Mononuclear cell (primary cell): ENCODE measurements around the gene PTPN2. TPM values are rescaled to one million over a fixed set of nuclear protein-coding genes. Genes with fewer than 3 reads are reported as not detected.
"Not testable (repeated sequence)": the region's sequence is repeated elsewhere in the genome, so short reads cannot be mapped to it uniquely, and the experiment has no call there.

Experiments used
- H3K27me3 ChIP-seq: 2 replicates; pipeline ENCODE4 v1.6.0; 2011; ENCODE audit warnings: low read length, control low read depth; ENCODE audit not compliant: insufficient read depth
- H3K4me1 ChIP-seq: 2 replicates; pipeline ENCODE4 v1.5.1; 2011; ENCODE audit warnings: mild to moderate bottlenecking, low read length, control low read depth; ENCODE audit not compliant: insufficient read depth
- H3K4me3 ChIP-seq: 2 replicates; pipeline ENCODE4 v1.5.1; 2011; ENCODE audit warnings: mild to moderate bottlenecking, low read length, moderate library complexity
- H3K9me3 ChIP-seq: 2 replicates; pipeline ENCODE4 v1.5.1; 2011; ENCODE audit warnings: low read depth, mild to moderate bottlenecking, control low read depth, low read length
- total RNA-seq: library from RNA; depleted of rRNA; stranded (reverse); fragments of >200 nt; gene quantifications from one replicate; pipeline ENCODE4 v1.2.3, GENCODE V29; 2012

The PTPN2 gene
- total RNA-seq, 1 donor: 63.1 TPM

GRCh38 chr18:12791610-12792009, 92.4 kb downstream of the PTPN2 start:
- Histone ChIP-seq H3K9me3 (no peaks in the 10 kb centered on the region), H3K27me3 (no peaks in the 10 kb centered on the region), H3K4me3 (no peak overlapping the region), H3K4me1 (no peaks in the 10 kb centered on the region)

- Histone ChIP-seq H3K4me1 (no peaks in the 10 kb centered on the region), H3K27me3 (no peaks in the 10 kb centered on the region), H3K4me3 (no peak overlapping the region), H3K9me3 (no peaks in the 10 kb centered on the region)
Measured at GRCh38 chr18:12786669-12787068, 97.4 kb downstream of the PTPN2 start.

- no peaks in the 10 kb centered on the region for H3K27me3 ChIP-seq
- H3K4me3 ChIP-seq: no peak overlapping the region
- no peaks in the 10 kb centered on the region for H3K4me1 ChIP-seq
- H3K9me3 ChIP-seq: no peaks in the 10 kb centered on the region
Measured at GRCh38 chr18:12783524-12783923, 100.5 kb downstream of the PTPN2 start.

GRCh38 chr18:12782521-12782920, 101.5 kb downstream of the PTPN2 start:
- no peaks in the 10 kb centered on the region for H3K4me1 ChIP-seq
- H3K4me3 ChIP-seq: no peak overlapping the region
- H3K27me3 ChIP-seq: no peaks in the 10 kb centered on the region
- no peaks in the 10 kb centered on the region for H3K9me3 ChIP-seq

- no peaks in the 10 kb centered on the region for H3K9me3 ChIP-seq
- H3K4me3 ChIP-seq: no peak overlapping the region
- H3K4me1 ChIP-seq: no peaks in the 10 kb centered on the region
- no peaks in the 10 kb centered on the region for H3K27me3 ChIP-seq
Measured at GRCh38 chr18:12779456-12779855, 104.6 kb downstream of the PTPN2 start.

- no peaks in the 10 kb centered on the region for H3K9me3 ChIP-seq
- H3K27me3 ChIP-seq: no peaks in the 10 kb centered on the region
- H3K4me3 ChIP-seq: no peak overlapping the region
- no peaks in the 10 kb centered on the region for H3K4me1 ChIP-seq
Measured at GRCh38 chr18:12779043-12779442, 105.0 kb downstream of the PTPN2 start.

- Histone ChIP-seq H3K4me1 (no peaks in the 10 kb centered on the region), H3K27me3 (no peaks in the 10 kb centered on the region), H3K9me3 (no peaks in the 10 kb centered on the region), H3K4me3 (no peak overlapping the region)
Measured at GRCh38 chr18:12777500-12777944, 106.5 kb downstream of the PTPN2 start.

- Histone ChIP-seq H3K27me3 (no peaks in the 10 kb centered on the region), H3K4me1 (no peaks in the 10 kb centered on the region), H3K4me3 (no peak overlapping the region), H3K9me3 (no peaks in the 10 kb centered on the region)
Measured at GRCh38 chr18:12776821-12777471, 107.1 kb downstream of the PTPN2 start.

GRCh38 chr18:12776415-12776814, 107.6 kb downstream of the PTPN2 start:
- H3K4me1 ChIP-seq, H3K4me3 ChIP-seq, H3K9me3 ChIP-seq, H3K27me3 ChIP-seq: not testable (repeated sequence)

GRCh38 chr18:12774982-12775381, 109.1 kb downstream of the PTPN2 start:
- Histone ChIP-seq H3K9me3 (no peaks in the 10 kb centered on the region), H3K4me1 (no peaks in the 10 kb centered on the region), H3K4me3 (peak overlapping the region; percentile 31), H3K27me3 (no peaks in the 10 kb centered on the region)

- Histone ChIP-seq H3K27me3 (no peaks in the 10 kb centered on the region), H3K4me3 (no peak overlapping the region), H3K9me3 (no peaks in the 10 kb centered on the region)
Measured at GRCh38 chr18:12773369-12773768, 110.7 kb downstream of the PTPN2 start.

GRCh38 chr18:12772111-12772510, 111.9 kb downstream of the PTPN2 start:
- Histone ChIP-seq H3K9me3 (no peaks in the 10 kb centered on the region), H3K4me1 (no peaks in the 10 kb centered on the region), H3K4me3 (no peak overlapping the region), H3K27me3 (no peaks in the 10 kb centered on the region)

More at GRCh38 chr18:12773369-12773768, 110.7 kb downstream of the PTPN2 start:
- no peaks in the 10 kb centered on the region for H3K4me1 ChIP-seq

GRCh38 chr18:12770469-12771219, 113.4 kb downstream of the PTPN2 start:
- no peaks in the 10 kb centered on the region for H3K4me1 ChIP-seq
- H3K27me3 ChIP-seq: no peaks in the 10 kb centered on the region
- H3K4me3 ChIP-seq: no peak overlapping the region
- H3K9me3 ChIP-seq: no peaks in the 10 kb centered on the region

GRCh38 chr18:12769644-12770440, 114.2 kb downstream of the PTPN2 start:
- no peaks in the 10 kb centered on the region for H3K27me3 ChIP-seq
- no peaks in the 10 kb centered on the region for H3K4me1 ChIP-seq
- H3K9me3 ChIP-seq: no peaks in the 10 kb centered on the region
- no peak overlapping the region for H3K4me3 ChIP-seq

GRCh38 chr18:12769136-12769535, 114.9 kb downstream of the PTPN2 start:
- H3K4me3 ChIP-seq: no peak overlapping the region
- no peaks in the 10 kb centered on the region for H3K9me3 ChIP-seq
- no peaks in the 10 kb centered on the region for H3K4me1 ChIP-seq
- no peaks in the 10 kb centered on the region for H3K27me3 ChIP-seq
